Chondrocyte (in vitro differentiated cells): Measurements from ENCODE around the gene HNRNPA2B1. TPM values are rescaled to one million over a fixed set of nuclear protein-coding genes. Genes with fewer than 3 reads are reported as not detected.
"Not testable (repeated sequence)": the region's sequence is repeated elsewhere in the genome, so short reads cannot be mapped to it uniquely, and the experiment has no call there.

Source experiments
- DNase-seq: peaks from one replicate; pipeline ENCODE4 v3.0.0; 2021; ENCODE audit warnings: mixed read lengths, low spot score
- H3K27ac Mint-ChIP-seq: one replicate; pipeline ENCODE4 v1.8.0; 2021; ENCODE audit warnings: mild to moderate bottlenecking, moderate library complexity, mixed read lengths; ENCODE audit not compliant: unreplicated experiment
- H3K27me3 Mint-ChIP-seq: 2 replicates; pipeline ENCODE4 v1.8.0; 2021; ENCODE audit warnings: low read depth, mixed read lengths
- H3K36me3 Mint-ChIP-seq: 2 replicates; pipeline ENCODE4 v1.8.0; 2021; ENCODE audit warnings: low read depth, mixed read lengths
- H3K4me1 Mint-ChIP-seq: 2 replicates; pipeline ENCODE4 v1.8.0; 2021; ENCODE audit warnings: low read depth, mild to moderate bottlenecking, mixed read lengths
- H3K4me3 Mint-ChIP-seq: one replicate; pipeline ENCODE4 v1.8.0; 2021; ENCODE audit warnings: mild to moderate bottlenecking, moderate library complexity, mixed read lengths; ENCODE audit not compliant: unreplicated experiment
- H3K9me3 Mint-ChIP-seq: 2 replicates; pipeline ENCODE4 v1.8.0; 2021; ENCODE audit warnings: low read depth, mixed read lengths
- total RNA-seq: library from RNA; stranded (reverse); gene quantifications from 3 replicates; pipeline ENCODE4 v1.2.1, GENCODE V29; 2021
- TF ChIP-seq, protein P1 (sequence below): fragments of 200-600 bp; sonication (generic); IDR thresholded peaks from 2 replicates; pipeline ENCODE4 v1.5.0; 2021; ENCODE audit warnings: antibody characterized with exemption, mild to moderate bottlenecking, moderate library complexity

HNRNPA2B1 gene
- total RNA-seq, 1 donor from 2014 or later = 313 TPM

DNA sequence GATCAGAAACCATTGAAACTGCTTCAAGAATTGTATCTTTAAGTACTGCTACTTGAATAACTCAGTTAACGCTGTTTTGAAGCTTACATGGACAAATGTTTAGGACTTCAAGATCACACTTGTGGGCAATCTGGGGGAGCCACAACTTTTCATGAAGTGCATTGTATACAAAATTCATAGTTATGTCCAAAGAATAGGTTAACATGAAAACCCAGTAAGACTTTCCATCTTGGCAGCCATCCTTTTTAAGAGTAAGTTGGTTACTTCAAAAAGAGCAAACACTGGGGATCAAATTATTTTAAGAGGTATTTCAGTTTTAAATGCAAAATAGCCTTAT lies 14.7 kb downstream of the HNRNPA2B1 start:
- Mint-ChIP-seq H3K4me1 (peaks cover 30% of the 10 kb centered on the region), H3K27me3 (no peaks in the 10 kb centered on the region), H3K36me3 (peaks cover 36% of the 10 kb centered on the region), H3K27ac (no peak overlapping the region), H3K9me3 (no peaks in the 10 kb centered on the region), H3K4me3 (no peak overlapping the region)
- DNase-seq = no peak
- TF ChIP-seq, protein P1, sequence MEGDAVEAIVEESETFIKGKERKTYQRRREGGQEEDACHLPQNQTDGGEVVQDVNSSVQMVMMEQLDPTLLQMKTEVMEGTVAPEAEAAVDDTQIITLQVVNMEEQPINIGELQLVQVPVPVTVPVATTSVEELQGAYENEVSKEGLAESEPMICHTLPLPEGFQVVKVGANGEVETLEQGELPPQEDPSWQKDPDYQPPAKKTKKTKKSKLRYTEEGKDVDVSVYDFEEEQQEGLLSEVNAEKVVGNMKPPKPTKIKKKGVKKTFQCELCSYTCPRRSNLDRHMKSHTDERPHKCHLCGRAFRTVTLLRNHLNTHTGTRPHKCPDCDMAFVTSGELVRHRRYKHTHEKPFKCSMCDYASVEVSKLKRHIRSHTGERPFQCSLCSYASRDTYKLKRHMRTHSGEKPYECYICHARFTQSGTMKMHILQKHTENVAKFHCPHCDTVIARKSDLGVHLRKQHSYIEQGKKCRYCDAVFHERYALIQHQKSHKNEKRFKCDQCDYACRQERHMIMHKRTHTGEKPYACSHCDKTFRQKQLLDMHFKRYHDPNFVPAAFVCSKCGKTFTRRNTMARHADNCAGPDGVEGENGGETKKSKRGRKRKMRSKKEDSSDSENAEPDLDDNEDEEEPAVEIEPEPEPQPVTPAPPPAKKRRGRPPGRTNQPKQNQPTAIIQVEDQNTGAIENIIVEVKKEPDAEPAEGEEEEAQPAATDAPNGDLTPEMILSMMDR = no peak

DNA sequence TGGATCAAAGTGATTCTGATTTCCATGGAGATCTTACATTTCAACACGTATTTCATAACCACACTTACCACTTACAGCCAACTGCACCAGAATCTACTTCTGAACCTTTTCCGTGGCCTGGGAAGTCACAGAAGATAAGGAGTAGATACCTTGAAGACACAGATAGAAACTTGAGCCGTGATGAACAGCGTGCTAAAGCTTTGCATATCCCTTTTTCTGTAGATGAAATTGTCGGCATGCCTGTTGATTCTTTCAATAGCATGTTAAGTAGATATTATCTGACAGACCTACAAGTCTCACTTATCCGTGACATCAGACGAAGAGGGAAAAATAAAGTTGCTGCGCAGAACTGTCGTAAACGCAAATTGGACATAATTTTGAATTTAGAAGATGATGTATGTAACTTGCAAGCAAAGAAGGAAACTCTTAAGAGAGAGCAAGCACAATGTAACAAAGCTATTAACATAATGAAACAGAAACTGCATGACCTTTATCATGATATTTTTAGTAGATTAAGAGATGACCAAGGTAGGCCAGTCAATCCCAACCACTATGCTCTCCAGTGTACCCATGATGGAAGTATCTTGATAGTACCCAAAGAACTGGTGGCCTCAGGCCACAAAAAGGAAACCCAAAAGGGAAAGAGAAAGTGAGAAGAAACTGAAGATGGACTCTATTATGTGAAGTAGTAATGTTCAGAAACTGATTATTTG lies 15.3 kb downstream of the HNRNPA2B1 start:
- Mint-ChIP-seq H3K4me1 (peaks cover 29% of the 10 kb centered on the region), H3K4me3 (no peak overlapping the region), H3K9me3 (no peaks in the 10 kb centered on the region), H3K27me3 (no peaks in the 10 kb centered on the region), H3K27ac (no peak overlapping the region), H3K36me3 (peaks cover 31% of the 10 kb centered on the region)
- no peak for DNase-seq
- TF ChIP-seq, protein P1 = no peak

DNA sequence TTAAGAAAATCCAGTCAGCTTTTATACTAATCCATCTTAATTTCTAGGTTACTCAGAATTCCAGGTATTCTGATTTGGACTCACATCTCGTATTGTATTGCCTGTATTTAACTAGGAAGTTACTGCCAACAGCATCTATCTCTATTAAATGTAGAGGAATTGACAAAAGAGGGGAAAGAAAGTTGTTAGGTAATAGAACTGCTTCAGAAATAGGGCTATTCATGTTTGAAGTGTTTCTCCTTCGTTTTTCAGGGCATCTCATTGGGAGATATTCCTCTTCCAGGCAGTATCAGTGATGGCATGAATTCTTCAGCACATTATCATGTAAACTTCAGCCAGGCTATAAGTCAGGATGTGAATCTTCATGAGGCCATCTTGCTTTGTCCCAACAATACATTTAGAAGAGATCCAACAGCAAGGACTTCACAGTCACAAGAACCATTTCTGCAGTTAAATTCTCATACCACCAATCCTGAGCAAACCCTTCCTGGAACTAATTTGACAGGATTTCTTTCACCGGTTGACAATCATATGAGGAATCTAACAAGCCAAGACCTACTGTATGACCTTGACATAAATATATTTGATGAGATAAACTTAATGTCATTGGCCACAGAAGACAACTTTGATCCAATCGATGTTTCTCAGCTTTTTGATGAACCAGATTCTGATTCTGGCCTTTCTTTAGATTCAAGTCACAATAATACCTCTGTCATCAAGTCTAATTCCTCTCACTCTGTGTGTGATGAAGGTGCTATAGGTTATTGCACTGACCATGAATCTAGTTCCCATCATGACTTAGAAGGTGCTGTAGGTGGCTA lies 16.1 kb downstream of the HNRNPA2B1 start:
- not testable (repeated sequence) for H3K4me3 Mint-ChIP-seq, H3K27ac Mint-ChIP-seq, H3K9me3 Mint-ChIP-seq, DNase-seq, H3K27me3 Mint-ChIP-seq
- Mint-ChIP-seq H3K4me1 (peaks cover 29% of the 10 kb centered on the region), H3K36me3 (peaks cover 25% of the 10 kb centered on the region)

DNA sequence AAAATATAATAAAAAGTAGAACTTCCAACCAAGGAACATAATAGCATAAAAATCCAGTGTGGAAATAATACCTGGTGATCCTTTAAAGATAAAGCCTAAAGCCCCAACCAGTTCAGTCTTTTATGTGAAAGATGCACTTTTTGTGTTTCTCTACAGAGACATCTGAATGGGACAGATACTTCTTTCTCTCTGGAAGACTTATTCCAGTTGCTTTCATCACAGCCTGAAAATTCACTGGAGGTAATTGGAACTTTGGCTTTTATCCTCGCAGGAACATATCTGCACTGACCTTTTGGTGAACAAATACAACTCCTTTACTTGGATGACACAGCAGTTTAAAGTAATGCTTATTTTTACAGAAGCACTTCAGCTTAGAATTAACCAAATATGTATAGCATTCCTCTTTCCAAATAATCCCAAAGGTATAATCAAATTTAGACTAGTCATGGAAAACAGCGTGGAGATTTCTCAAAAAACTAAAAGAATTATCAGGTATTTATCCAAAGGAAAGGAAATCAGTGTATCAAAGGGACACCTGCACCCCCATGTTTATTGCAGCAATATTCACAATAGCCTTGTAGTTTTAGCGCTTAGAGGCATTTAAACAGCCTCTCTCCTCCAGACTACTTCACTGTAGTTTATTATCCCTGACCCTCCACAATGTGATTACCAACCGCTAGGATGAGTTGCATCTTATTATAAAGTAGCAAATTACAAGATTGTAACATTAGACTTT lies 16.8 kb downstream of the HNRNPA2B1 start:
- no peaks in the 10 kb centered on the region for H3K9me3 Mint-ChIP-seq
- no peaks in the 10 kb centered on the region for H3K27me3 Mint-ChIP-seq
- no peak overlapping the region for H3K27ac Mint-ChIP-seq
- peaks cover 18% of the 10 kb centered on the region for H3K36me3 Mint-ChIP-seq
- H3K4me3 Mint-ChIP-seq = no peak overlapping the region
- peaks cover 29% of the 10 kb centered on the region for H3K4me1 Mint-ChIP-seq
- TF ChIP-seq, protein P1 = no peak
- DNase-seq = no peak

DNA sequence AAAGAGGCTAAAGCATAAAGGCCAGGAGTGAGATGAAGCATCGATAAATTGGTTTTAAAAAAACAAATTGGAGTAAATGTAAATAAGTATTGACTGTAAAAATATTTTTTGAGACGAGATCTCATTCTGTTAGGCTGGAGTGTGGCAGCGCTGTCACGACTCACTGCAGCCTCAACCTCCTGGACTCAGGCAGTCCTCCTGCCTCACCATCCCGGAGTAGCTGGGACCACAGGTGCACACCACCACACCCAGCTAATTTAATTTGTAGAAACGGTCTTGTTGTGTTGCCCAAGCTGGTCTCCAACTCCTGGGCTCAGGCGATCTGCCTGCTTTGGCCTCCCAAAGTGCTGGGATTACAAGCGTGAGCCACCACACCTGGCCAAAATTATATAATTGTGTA lies 17.8 kb downstream of the HNRNPA2B1 start:
- Mint-ChIP-seq H3K27ac (no peak overlapping the region), H3K36me3 (peaks cover 13% of the 10 kb centered on the region), H3K9me3 (no peaks in the 10 kb centered on the region), H3K4me3 (no peak overlapping the region), H3K27me3 (no peaks in the 10 kb centered on the region), H3K4me1 (peaks cover 26% of the 10 kb centered on the region)
- TF ChIP-seq, protein P1 = no peak
- no peak for DNase-seq
